Eye (tissue), 1 donor: ENCODE data around the gene CCM2.

ENCODE experiments used
- DNase-seq: peaks from one replicate; pipeline ENCODE4 v3.0.0-alpha.2; 2015

CCM2 gene

GRCh38 chr7:45000093-45001032, at the start of gene CCM2:
Gene CCM2 (plus strand): TSS chr7:45000201. CDS start chr7:45000334, 133 bp downstream.
- peak; percentile 70 for DNase-seq

GRCh38 chr7:44953156-44953555, 46.8 kb upstream of the CCM2 start:
- DNase-seq, result no peak

DNA sequence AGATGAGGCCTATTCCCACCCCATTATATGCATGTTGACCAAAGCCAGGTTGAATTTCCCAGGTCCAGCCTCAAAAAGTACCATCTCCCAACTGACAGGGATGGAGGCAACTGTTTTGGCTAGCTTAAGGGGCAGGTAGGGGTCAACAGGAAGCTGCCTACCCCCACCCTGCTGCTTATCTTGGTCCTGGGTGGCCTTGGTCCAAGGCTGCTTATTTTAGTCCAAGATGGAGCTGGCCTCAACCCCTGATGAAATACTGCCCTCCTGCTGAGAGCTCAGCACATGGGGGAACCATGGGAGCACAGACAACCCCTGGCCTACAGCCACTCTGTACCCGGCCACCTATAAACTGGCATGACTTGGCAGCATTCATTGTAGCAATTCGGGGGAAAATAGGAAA, 44.3 kb upstream of the CCM2 start:
- DNase-seq, result no peak

- DNase-seq, result no peak
Measured at GRCh38 chr7:44956157-44956766, 43.7 kb upstream of the CCM2 start.

DNA sequence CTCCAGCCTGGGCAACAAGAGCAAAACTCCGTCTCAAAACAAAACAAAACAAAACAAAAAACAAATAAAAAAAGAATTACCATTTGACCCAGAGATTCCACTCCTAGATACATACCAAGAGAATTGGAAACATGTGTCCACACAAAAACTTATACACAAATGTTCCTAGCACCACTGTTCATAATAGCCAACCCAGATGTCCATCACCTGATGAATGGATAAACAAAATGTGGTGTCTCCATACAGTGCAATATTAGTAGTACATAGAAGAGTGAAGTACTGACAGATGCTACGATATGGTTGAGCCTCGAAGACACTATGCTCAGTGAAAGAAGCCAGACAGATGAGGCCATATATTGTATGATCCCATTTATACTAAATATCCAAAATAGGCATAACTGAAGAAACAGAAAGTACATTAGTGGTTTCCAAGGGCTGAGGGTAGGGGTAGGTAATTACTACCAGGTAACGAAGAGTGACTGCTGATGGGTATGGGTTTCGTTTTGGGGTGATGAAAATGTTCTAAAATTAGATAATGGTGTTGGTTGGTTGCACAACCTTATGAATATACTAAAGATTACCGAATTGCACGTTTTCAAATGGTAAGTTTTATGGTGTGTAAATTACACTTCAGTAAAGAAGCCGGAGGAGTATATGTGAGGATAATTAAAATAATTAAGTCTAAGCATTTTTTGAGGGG, 41.2 kb upstream of the CCM2 start:
- no peak for DNase-seq

- no peak for DNase-seq
Measured at GRCh38 chr7:44959433-44959951, 40.5 kb upstream of the CCM2 start.

- no peak for DNase-seq
Measured at GRCh38 chr7:44960011-44960580, 39.9 kb upstream of the CCM2 start.

GRCh38 chr7:44961844-44962482, 38.0 kb upstream of the CCM2 start:
- DNase-seq, result no peak

DNA sequence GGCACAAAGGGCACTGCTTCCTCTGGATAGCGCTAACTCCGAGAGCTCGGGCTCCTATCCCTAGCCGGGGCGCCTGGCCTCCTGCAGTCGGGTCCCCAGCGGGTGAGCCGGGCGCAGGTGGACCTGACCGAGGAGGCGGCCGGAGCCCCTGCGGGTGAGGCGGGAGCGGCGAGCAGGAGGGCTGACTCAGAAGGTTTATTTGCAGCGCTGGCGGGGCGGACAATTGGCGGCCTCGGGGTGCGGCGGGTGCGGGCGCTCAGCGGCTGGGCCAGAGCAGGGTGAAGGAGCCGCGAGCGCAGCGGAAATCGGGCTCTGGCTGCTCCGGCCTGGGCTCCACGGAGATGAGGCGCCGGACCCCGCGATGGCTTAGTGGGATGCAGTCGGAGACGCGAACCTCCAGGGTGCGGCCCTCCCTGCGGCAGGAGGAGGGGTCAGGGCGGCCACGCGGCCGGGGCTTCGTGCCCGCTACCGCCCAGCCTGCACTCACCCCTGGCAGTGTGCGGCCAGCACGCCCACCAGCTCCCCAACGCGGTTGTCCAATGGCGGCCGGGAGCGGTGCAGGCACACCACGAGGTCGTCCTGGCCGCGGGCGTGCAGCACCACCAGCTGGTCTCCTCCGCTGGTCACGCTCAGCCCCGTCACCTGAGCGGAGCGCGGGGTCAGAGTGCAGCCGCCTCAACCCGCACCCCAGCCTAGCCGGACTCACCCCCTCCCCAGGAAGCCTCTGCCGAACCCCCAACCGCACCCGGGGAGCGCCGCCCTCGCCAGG, 37.3 kb upstream of the CCM2 start:
- DNase-seq, result peak; percentile 80

DNA sequence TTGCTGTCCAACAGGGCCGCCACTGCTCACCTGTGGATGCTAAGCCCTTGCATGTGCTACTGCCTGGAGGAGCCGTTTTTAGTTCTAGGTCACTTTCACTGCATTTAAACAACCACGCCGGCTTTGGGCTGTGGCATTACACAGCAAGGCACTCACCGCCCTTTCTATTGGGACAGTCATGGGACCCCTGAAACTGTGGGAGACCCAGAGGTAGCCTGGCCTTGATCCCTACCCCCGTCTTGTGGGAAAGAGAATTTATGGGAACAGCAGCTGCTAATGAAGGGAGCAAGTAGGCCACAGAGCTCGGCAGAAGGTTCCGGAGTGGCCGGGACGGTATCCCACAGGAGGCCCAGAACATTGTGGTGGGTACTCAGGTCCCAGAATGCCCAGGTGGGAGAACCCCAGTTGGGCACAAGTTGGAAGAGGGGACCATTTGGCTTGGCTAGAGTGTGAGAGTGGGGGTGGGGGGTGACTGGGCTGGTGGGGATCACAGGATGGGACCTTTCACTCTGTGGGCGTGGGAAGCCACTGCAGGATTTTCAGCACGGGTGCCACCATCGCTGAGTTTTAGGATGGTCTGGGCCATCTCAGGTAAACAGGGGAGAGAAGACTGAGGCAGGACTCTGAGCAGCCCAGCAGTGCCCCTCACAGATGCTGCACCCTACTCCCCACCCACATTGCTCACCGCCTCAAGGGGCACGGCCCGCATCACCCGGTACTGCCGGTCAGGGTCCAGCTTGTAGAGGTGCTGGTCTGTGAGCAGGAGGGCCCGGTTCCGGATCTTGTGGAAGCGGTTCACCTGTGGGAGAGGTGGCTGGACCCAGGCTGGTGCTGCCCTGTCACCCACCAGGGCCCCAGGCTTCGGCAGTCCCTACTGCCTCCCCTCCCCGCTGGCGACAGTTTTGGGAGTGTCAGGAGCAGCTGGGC, 36.4 kb upstream of the CCM2 start:
- DNase-seq, result no peak

GRCh38 chr7:44964384-44964830, 35.6 kb upstream of the CCM2 start:
- DNase-seq, result peak; percentile 34

DNA sequence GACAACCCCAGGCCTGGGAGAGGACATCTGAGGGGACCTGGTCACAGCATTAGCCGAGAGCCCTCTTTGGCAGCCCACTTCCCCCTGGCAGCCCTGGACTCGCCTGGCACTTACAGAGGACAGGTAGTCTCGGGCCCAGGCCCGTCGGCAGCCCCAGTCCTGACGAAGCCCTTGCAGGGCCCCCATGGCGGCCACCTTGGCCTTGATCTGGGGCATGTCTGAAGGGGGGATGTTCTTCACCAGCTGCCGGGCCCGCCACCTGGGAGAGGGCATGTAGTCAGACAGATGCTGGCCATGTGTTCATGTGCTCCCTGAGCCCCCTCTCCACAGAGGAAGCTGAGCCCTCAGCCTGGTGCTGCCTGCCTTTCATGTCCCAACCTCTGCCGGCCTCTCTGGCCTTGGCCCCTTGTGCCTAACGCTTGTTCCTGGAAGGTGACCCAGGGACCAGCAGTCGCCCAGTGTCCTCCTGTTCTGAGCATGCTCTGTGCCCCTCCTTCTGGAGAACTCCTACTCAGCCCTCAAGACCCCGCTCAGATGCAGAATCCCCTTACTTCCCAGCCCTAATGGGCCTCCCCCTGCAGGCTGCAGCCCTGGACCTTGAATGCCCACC, 35.1 kb upstream of the CCM2 start:
- DNase-seq, result no peak

GRCh38 chr7:44965441-44965903, 34.5 kb upstream of the CCM2 start:
- no peak for DNase-seq

DNA sequence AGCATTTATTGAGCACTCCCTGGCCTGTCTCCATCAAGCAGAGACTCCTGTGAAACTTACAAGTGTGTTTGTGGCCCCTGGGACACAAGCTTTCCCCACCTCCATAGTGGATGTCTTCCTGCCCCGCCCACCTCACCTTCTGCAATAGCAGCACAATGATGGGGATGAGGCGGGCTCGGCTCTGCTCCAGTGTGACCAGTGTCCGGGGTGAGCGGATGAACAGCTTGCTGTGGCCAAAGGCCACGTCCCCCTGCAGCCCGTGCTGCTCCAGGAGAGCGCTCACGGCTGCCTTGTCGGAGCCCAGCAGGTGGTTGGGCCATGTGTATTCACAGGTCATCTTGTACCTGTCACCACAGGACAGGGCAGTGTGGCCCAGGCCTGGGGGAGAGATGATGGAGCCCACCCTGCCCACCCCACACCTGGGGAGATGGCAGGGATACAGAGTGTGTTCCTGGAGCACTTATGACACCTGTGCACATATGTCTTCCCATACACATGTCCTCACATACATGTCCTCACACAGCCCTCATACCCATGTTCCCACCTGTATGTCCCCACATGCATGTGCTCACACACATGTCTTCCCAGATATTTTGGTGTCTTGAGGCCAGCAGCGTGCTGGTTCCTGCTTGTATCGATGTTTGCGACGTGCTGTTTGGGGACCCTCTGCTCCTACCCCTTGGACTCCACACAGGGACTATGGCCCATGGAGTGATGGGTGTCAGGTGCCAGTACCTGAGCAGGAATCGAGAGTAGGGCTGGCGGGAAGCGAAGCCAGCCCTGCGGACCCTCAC, 33.9 kb upstream of the CCM2 start:
- DNase-seq, result no peak

DNA sequence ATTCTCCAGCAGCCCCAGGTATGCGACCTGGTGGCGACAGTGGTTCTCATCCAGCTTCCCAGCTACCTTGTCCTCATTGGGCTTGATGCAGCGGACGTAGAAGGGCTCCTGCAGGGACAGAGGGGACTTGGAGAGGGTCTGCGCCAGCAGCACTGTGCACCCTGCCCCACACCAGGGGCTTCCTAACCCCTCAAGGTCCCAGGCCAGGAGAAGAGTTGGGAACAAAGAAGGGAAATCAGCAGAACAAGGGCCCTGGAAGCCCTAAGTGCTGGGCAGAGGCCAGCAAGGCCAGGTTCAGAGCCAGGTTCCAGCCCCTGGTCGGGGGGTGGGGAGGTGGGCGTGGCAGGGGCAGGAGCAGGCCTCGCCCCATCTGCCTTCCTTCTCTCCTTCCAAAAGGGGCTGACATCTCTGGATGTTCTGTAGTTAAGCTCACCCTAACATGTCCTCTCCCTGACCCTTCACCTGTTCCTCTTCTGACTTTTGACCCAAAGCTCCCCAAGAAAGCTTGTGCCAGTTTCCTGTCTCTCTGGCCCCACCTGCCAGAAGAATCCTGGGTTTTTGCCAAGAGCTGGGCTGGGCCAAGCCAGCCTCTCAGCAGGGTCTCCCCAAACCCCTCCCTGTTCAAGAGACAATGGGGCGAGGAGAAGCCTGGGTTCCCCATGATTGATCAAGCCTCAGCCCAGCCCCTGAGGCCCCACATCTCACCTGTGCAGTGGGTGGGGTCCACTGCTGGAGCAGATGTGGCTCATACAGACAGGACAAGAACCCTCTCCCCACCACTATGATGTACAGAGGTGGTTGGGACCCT, 33.1 kb upstream of the CCM2 start:
- DNase-seq, result no peak

GRCh38 chr7:44967571-44968446, 32.2 kb upstream of the CCM2 start:
- DNase-seq, result peak; percentile 24
